ENCODE data around the gene AVPI1.
"Not testable (repeated sequence)": the region's sequence is repeated elsewhere in the genome, so short reads cannot be mapped to it uniquely, and the experiment has no call there.

AVPI1 gene

GRCh38 chr10:97640174-97640867 is 46.7 kb downstream of the AVPI1 start, which contains the start of gene PI4K2A:
Gene PI4K2A (plus strand): TSS chr10:97640671. CDS start chr10:97640743, 72 bp downstream.
- DNase-seq (ENCODE audit: low read depth): peak; percentile 93

GRCh38 chr10:97639090-97639489 is 48.0 kb downstream of the AVPI1 start:
- not testable (repeated sequence) for DNase-seq (ENCODE audit: low read depth)

- DNase-seq (ENCODE audit: low read depth): no peak
These were observed 51.5 kb downstream of the AVPI1 start for GRCh38 chr10:97635577-97635976.

GRCh38 chr10:97633921-97634320 is 53.1 kb downstream of the AVPI1 start:
- DNase-seq (ENCODE audit: low read depth): no peak

GRCh38 chr10:97632949-97633884 is 53.8 kb downstream of the AVPI1 start, which contains the start of gene MORN4:
Gene MORN4 (minus strand): TSS chr10:97633500. CDS start chr10:97619653, 13,847 bp downstream.
- DNase-seq (ENCODE audit: low read depth): peak; percentile 72

- DNase-seq (ENCODE audit: low read depth): no peak
These were observed 55.9 kb downstream of the AVPI1 start for GRCh38 chr10:97631098-97631497.

GRCh38 chr10:97629289-97629688 is 57.8 kb downstream of the AVPI1 start:
- DNase-seq (ENCODE audit: low read depth): no peak

GRCh38 chr10:97628228-97628627 is 58.8 kb downstream of the AVPI1 start:
- DNase-seq (ENCODE audit: low read depth): no peak

GRCh38 chr10:97627731-97628130 is 59.3 kb downstream of the AVPI1 start:
- DNase-seq (ENCODE audit: low read depth): no peak
